Subcutaneous adipose tissue (tissue), 4 donors: Measurements from ENCODE around the gene EPHB3. TPM values are rescaled to one million over a fixed set of nuclear protein-coding genes. Genes with fewer than 3 reads are reported as not detected.

Source experiments
- CTCF ChIP-seq: fragments of 450-650 bp; IDR thresholded peaks from one replicate; pipeline ENCODE4 v1.5.1; 2016; ENCODE audit warnings: low read depth, mild to moderate bottlenecking, control low read depth, antibody characterized with exemption, moderate library complexity
- total RNA-seq, 4 donors: library from RNA; depleted of rRNA; stranded (reverse); fragments of >200 nt; gene quantifications; one replicate each; pipeline ENCODE4 v1.1.0, GENCODE V29; 2016

EPHB3 gene
- total RNA-seq, 4 donors from 2014 or later: 0.17 to 0.22 TPM; not detected in 2

- TF ChIP-seq CTCF: no peak
These were observed 59.0 kb downstream of the EPHB3 start for GRCh38 chr3:184620475-184621119.

DNA sequence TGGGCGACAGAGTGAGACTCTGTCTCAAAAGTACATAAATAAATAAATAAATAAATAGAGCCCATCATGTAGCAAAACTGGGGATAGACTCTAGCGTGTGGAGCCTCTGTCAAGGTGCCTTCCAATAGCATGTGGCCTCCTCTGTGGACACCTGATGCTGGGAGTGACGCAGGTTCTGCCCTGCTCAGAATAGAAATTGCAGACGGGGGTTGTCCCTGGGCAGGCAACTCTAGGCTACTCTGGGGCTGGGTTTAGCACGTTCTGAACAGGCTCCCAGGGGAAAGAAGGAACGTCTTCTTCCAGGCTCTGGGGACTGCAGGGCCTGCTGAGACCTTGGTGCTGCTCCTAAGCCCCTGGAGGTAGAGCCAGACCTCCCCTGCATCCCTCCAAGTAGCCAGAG is 65.3 kb downstream of the EPHB3 start:
- no peak for TF ChIP-seq CTCF

DNA sequence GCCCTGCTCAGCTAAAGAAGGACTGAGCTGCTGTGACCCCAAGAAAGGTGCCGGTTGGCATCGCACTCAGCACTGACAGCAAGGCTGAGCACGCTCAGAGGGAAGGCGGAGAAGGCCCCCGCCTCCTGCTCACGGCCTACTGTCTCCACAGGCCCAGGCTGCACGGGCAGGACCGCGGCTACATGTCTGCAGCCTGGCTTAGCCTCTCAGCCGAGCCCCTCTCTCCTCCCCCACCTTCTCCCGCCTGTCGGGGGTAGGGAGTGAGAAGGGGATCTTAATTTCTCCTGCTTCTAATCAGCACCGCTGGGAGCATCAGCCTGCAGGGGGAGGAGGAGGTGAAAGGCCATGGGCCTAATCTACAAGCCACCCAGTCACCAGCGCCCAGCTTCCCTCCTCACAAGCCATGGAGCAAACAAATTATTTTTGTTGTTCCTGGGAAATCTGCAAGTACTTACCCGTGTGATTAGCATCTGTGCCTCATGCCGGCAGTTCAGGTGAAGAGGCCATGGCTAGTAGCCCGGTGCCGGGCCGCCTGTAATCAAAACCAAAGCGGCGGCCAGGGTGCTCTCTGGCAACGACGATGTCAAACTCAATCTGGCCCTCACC is 68.1 kb downstream of the EPHB3 start:
- TF ChIP-seq CTCF: no peak

- TF ChIP-seq CTCF: no peak
These were observed 69.4 kb downstream of the EPHB3 start for GRCh38 chr3:184630861-184631471.

GRCh38 chr3:184631472-184631861 is 69.9 kb downstream of the EPHB3 start:
- TF ChIP-seq CTCF: no peak

Other genes with a start within 250 kb of the EPHB3 start
- 100 to 1,000 TPM; 158 to 318 (median 213) TPM for gene EIF4G1, start 247.2 kb upstream of the EPHB3 start, total RNA-seq
- gene FAM131A, start 224.2 kb upstream of the EPHB3 start, total RNA-seq: 10 to 100 TPM in 3 of 4 donors, 1 to 10 TPM in 1; 9.8 to 17.1 (median 13.8) TPM
- gene CLCN2, start 200.2 kb upstream of the EPHB3 start, total RNA-seq: 1 to 10 TPM; 1.3 to 5.8 (median 1.9) TPM
- 10 to 100 TPM; 47.9 to 69.9 (median 56.7) TPM for gene POLR2H, start 200.1 kb upstream of the EPHB3 start, total RNA-seq
- gene THPO, start 183.6 kb upstream of the EPHB3 start, total RNA-seq: under 1 TPM in 3 of 4 donors, not detected in 1; 0.44 to 0.68 (median 0.57) TPM
- gene CHRD, start 181.7 kb upstream of the EPHB3 start, total RNA-seq: 10 to 100 TPM in 3 of 4 donors, 1 to 10 TPM in 1; 8.0 to 11.7 (median 11.0) TPM
- 10 to 100 TPM; 10.3 to 16.5 (median 12.3) TPM for gene MAGEF1, start 150.3 kb downstream of the EPHB3 start, total RNA-seq